Effector CD8-positive, alpha-beta T cell (primary cell): ENCODE measurements around the gene SHQ1.
"Not testable (repeated sequence)": the region's sequence is repeated elsewhere in the genome, so short reads cannot be mapped to it uniquely, and the experiment has no call there.

ENCODE experiments used
- DNase-seq: peaks from one replicate; lab custom pipeline; 2025; lab: John Stamatoyannopoulos, UW

Gene SHQ1

DNA sequence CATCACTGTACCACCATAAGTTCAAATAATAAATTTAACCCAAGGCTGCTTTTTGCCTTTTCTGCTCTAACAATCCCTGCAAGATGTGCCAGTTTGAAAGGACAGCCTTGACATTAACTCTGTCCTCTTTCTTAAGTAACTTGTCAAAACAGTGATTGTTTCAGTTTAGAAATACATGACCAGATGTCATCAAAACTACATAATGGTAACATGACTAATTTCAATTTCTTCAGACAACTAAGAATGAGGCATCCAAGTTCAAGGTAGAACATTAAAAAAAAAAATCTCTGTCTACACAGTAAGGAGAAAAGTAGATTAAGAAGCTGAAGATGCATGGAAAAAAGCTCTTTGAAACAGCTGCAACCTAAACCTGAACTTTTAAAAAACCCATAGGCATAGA lies 47.4 kb downstream of the SHQ1 start:
- DNase-seq = no peak

DNA sequence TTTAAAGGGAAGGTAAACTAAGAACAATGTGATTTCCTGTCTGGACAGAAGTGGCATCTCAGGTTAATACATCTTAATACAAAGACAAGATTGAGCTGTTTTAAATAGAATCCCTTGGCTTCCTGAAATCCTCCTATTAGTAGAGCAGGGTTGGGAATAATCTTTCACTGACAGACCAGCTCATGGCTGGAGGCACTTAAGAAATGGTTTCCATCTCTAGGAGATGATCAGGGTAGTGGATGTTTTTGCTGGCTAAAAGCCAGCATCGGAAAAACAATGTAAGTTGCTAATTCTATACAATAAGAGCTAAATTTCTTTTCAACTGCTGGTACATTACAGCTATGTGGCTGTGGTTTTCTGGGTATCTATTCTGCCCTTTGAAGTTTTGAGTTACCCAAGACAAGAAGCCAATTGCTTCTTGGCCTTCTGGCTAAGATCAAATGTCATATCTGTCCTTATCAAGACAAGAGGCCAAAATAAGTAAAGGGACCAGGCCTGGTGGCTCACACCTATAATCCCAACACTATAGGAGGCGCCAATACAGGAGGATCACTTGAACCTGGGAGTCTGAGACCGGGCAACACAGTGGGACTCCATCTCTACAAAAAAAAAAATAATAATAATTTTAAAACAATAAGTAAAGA lies 49.6 kb downstream of the SHQ1 start:
- DNase-seq = no peak

DNA sequence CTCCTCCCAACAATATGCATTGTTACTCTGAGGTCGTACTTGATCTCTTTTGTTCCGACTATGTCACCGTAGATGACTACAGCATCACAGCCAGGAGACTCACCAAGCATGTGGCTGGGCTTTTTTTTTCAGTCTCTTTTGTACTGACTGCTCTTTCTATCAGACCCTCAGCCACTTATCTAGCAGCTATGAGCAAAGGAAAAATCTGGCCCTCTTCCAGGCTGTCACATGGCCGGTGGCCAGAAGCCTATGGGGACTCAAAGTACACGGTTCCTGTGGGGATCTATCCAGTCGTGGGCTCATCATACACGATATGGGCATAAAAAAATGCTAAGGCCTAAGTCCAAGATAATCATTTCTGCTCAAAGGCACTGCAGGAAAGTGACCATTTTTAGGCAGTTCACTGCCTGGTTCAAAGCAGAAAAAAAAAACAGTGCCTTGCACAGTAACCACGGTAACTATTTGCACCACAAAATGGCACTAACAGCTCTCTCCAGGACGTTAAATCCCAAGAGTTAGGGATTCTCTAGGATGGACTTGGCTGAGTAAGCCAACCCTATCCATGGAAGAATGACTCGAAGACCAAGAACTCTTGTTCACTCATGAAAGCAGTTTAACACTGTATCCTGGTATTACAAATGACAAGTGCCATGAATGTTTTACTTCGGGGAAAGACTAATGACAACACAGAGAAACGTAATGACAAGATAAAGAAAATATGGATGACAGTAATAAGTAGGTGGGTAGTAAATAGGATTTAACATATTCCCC lies 50.3 kb downstream of the SHQ1 start:
- DNase-seq = no peak

DNA sequence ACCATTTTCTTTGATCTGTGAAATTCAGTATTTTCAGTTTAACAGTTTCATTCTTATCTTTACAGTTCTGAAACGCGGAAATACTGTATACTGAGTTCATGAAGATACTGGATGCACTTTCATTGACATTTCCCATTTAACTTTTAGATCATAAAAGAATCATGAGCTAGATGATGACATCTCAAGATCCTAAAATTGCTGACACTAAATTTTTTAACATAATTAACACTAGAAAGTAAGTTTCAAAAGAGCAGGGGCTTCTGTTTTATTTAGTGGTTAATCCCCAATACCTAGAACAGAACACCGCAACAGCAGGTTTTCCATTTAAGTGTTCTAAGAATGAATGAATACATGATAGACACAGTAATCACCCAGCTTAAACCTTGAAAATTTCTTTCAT lies 54.2 kb downstream of the SHQ1 start:
- no peak for DNase-seq

GRCh38 chr3:72791161-72791560 lies 57.1 kb downstream of the SHQ1 start:
- DNase-seq = no peak

DNA sequence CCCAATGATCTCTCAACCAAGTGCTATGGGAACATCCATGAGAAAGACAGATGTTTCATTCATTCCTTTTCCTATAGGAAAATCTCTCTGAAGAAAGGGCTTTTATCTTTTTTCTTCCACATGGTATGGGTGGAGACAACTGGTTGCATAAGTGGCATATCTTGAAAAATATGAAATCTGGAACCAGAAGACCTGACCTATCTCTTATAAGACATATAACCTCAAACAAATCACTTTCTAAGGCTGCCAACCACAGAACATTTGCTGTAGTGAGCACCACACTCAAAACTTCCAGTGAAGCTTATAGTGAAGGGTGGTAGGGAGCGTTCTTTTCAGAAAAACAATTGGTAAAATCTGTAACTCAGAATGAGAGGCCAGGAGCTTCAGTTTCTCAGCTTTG lies 58.5 kb downstream of the SHQ1 start:
- no peak for DNase-seq

DNA sequence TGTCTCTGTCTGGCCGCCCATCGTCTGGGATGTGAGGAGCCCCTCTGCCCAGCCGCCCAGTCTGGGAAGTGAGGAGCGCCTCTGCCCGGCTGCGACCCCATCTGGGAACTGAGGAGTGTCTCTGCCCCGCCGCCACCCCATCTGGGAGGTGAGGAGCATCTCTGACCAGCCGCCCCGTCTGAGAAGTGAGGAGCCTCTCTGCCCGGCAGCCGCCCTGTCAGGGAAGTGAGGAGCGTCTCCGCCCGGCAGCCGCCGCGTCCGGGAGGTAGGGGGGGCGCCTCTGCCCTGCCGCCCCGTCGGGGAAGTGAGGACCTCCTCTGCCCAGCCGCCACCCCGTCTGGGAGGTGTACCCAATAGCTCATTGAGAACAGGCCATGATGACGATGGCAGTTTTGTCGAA lies 60.0 kb downstream of the SHQ1 start:
- DNase-seq = not testable (repeated sequence)

GRCh38 chr3:72786668-72787067 lies 61.6 kb downstream of the SHQ1 start:
- DNase-seq = no peak

- no peak for DNase-seq
These were observed 64.0 kb downstream of the SHQ1 start for GRCh38 chr3:72784226-72784625.

DNA sequence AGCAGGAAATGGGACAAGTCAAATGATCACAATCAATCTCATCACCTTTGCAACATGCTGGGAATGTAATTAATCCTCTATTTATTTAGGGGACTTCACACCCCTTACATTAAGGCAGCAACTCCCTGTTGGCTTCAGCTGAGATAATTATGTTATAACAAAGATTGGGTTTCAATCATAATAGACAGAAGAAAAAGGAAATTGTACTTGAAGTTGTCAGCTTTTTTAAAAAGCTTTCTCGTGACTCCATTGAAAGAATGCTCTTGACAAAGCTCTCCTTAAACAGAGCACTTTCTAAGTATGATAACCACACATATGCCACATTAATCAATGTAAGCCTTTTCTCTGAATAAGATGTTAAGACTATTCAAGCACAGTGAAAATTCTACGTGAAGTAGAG lies 65.7 kb downstream of the SHQ1 start:
- DNase-seq = no peak

GRCh38 chr3:72769758-72770540 lies 78.3 kb downstream of the SHQ1 start:
- no peak for DNase-seq

GRCh38 chr3:72768936-72769335 lies 79.3 kb downstream of the SHQ1 start:
- no peak for DNase-seq

- no peak for DNase-seq
These were observed 79.8 kb downstream of the SHQ1 start for GRCh38 chr3:72768481-72768880.

GRCh38 chr3:72768006-72768441 lies 80.2 kb downstream of the SHQ1 start:
- DNase-seq = no peak

- no peak for DNase-seq
These were observed 81.4 kb downstream of the SHQ1 start for GRCh38 chr3:72766866-72767265.

DNA sequence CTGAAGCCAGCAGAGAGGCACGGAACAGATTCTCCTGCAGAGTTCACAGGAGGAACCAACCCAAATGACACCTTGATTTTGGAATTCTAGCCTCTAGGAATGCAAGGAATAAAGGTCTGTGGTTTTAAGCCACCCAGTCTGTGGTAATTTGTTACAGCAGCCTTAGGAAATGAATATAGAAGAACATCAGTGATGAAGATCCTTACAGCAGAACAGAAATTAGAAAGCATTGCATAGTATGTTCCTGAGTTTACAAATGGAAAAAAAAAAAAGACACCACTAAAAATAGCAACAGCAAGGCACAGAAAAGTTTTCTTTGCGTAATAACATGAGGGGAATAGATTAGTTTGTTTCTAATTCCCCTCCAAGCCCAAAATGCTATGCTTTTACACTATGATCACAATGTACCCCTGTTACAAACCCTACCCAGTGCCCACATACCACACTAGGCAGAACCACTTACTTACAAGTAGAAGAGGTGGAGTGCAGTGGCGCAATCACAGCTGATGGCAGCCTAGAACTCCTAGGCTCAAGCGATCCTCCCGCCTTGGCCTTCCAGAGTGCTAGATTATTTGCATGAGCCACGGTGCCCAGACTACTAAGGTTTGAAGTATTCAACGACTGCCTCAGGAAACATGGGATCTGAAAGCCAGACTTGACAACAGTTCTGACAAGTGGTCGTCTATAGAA lies 84.3 kb downstream of the SHQ1 start:
- no peak for DNase-seq

DNA sequence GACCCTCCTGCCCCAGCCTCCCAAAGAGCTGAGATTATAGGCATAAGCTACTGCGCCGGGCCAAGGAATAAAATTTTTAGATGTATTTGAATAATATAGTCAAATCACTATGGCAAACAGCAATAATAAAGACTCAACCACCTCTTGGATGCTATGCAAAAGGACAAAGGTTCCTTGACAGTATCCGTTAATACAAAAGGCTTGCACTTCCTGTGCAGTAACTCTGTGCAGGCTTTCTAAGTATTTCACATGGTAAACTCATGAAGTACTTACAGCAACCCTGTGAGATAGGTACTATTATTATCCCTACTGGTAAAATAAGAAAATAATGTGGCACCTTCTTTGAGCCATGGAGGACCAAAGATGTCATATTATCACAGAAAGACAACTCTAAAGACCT lies 86.8 kb downstream of the SHQ1 start:
- DNase-seq = no peak

- no peak for DNase-seq
These were observed 88.0 kb downstream of the SHQ1 start for GRCh38 chr3:72760225-72760624.

- DNase-seq = no peak
These were observed 91.3 kb downstream of the SHQ1 start for GRCh38 chr3:72756900-72757299.

- DNase-seq = no peak
These were observed 93.7 kb downstream of the SHQ1 start for GRCh38 chr3:72754582-72754981.

DNA sequence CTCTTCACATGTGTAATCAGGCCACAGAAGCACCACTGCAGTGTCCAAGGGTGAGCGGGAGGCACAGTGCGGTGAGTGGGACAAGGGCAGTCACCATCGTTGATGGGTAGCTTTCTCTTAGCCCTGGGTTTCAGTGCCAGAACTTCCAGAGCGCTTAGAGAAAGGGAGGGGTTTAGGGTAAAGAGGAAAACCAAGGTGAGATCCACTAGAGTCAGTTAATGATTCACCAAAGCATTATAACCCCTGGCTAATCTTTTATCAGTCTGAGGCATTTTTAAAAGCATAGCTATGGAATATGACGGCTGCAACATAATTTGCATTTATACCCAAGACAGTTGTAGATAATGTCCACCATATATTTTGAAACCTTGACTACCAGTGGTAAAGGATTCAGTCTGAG lies 94.8 kb downstream of the SHQ1 start:
- no peak for DNase-seq

DNA sequence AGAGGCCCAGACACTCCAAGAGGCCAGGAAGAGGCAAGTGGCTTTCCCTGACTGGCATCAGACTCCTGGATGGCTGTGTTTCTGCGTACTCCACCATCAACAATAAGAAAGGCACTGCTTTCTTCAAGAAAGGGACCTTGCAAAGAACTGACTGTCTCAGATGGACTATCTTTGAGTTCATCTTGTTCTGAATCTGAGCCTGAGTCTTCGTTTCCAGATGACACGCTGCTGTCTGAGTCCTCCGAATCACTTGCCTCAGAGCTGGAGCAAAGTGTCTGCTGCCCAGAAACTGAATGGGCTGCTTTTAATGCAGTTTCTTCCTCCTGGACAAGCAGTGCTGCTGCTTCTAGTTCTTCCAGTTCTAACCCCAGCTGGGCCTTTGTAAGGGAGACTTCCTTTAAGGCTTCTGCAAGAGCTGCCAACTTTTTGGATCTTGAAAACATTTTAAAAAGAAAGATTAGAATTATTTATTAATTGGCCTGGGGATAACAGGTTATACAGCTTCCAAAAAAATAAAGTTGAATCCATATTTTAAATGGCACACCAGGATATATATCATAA lies 97.8 kb downstream of the SHQ1 start:
- no peak for DNase-seq
